ACC112 (cell line): Measurements from ENCODE around the gene TTC9.

Experiments
- H2AFZ ChIP-seq: fragments of 200-600 bp; sonication (generic); one replicate; pipeline ENCODE4 v1.6.0; 2017; ENCODE audit warnings: antibody characterized with exemption, low read length; ENCODE audit not compliant: unreplicated experiment
- H3K27ac ChIP-seq: fragments of 200-600 bp; sonication (generic); 2 replicates; pipeline ENCODE4 v1.5.1; 2014; ENCODE audit warnings: low read depth, mild to moderate bottlenecking, antibody characterized with exemption, low read length, moderate library complexity
- H3K27me3 ChIP-seq: fragments of 200-600 bp; sonication (generic); 2 replicates; pipeline ENCODE4 v1.6.1; 2014; ENCODE audit warnings: mild to moderate bottlenecking, antibody characterized with exemption, low read length, moderate library complexity, mixed read lengths; ENCODE audit not compliant: insufficient read depth
- H3K36me3 ChIP-seq: fragments of 200-600 bp; sonication (generic); 2 replicates; pipeline ENCODE4 v1.6.1; 2016; ENCODE audit warnings: mild to moderate bottlenecking, antibody characterized with exemption, low read length, moderate library complexity, mixed read lengths; ENCODE audit not compliant: insufficient read depth
- H3K4me1 ChIP-seq: fragments of 200-600 bp; sonication (generic); one replicate; pipeline ENCODE4 v1.6.1; 2016; ENCODE audit warnings: low read length, mixed read lengths; ENCODE audit not compliant: insufficient read depth, unreplicated experiment, control insufficient read depth
- H3K4me3 ChIP-seq: fragments of 200-600 bp; sonication (generic); 2 replicates; pipeline ENCODE4 v1.5.1; 2014; ENCODE audit warnings: mild to moderate bottlenecking, low read depth, low read length
- H3K79me2 ChIP-seq: fragments of 200-600 bp; sonication (generic); one replicate; pipeline ENCODE4 v1.6.0; 2016; ENCODE audit warnings: low read length; ENCODE audit not compliant: control insufficient read depth, unreplicated experiment, insufficient read depth

TTC9 gene

GRCh38 chr14:70683983-70684382 is 42.3 kb downstream of the TTC9 start:
- Histone ChIP-seq H3K27ac (no peak overlapping the region), H2AFZ (no peak overlapping the region), H3K4me1 (no peaks in the 10 kb centered on the region), H3K27me3 (peaks cover 27% of the 10 kb centered on the region; the same call in 1 of the 2 replicates), H3K36me3 (no peaks in the 10 kb centered on the region), H3K79me2 (no peaks in the 10 kb centered on the region), H3K4me3 (no peak overlapping the region)

GRCh38 chr14:70685474-70686197 is 43.9 kb downstream of the TTC9 start:
- Histone ChIP-seq H3K27ac (no peak overlapping the region), H3K36me3 (no peaks in the 10 kb centered on the region)

GRCh38 chr14:70692210-70692609 is 50.5 kb downstream of the TTC9 start:
- Histone ChIP-seq H3K4me1 (no peaks in the 10 kb centered on the region), H3K27me3 (peaks cover 2% of the 10 kb centered on the region; the same call in 1 of the 2 replicates), H3K79me2 (no peaks in the 10 kb centered on the region), H3K27ac (no peak overlapping the region), H2AFZ (no peak overlapping the region), H3K4me3 (no peak overlapping the region), H3K36me3 (no peaks in the 10 kb centered on the region)

More at GRCh38 chr14:70685474-70686197, 43.9 kb downstream of the TTC9 start:
- no peak overlapping the region for H3K4me3 ChIP-seq
- H3K79me2 ChIP-seq: no peaks in the 10 kb centered on the region
- no peak overlapping the region for H2AFZ ChIP-seq
- H3K27me3 ChIP-seq: peaks cover 20% of the 10 kb centered on the region; the same call in 1 of the 2 replicates
- no peaks in the 10 kb centered on the region for H3K4me1 ChIP-seq

- Histone ChIP-seq H3K4me3 (no peak overlapping the region), H2AFZ (no peak overlapping the region), H3K4me1 (peaks cover 14% of the 10 kb centered on the region), H3K79me2 (no peaks in the 10 kb centered on the region), H3K27ac (no peak overlapping the region), H3K36me3 (no peaks in the 10 kb centered on the region), H3K27me3 (peaks cover 9% of the 10 kb centered on the region)
Observed at GRCh38 chr14:70696026-70696425, 54.3 kb downstream of the TTC9 start.

GRCh38 chr14:70697701-70698100 is 56.0 kb downstream of the TTC9 start:
- Histone ChIP-seq H2AFZ (peak overlapping the region; percentile 3), H3K4me1 (peaks cover 14% of the 10 kb centered on the region), H3K4me3 (no peak overlapping the region), H3K79me2 (no peaks in the 10 kb centered on the region), H3K27ac (no peak overlapping the region), H3K36me3 (no peaks in the 10 kb centered on the region), H3K27me3 (peaks cover 20% of the 10 kb centered on the region)

GRCh38 chr14:70698288-70698687 is 56.6 kb downstream of the TTC9 start:
- Histone ChIP-seq H3K79me2 (no peaks in the 10 kb centered on the region), H3K4me1 (peaks cover 14% of the 10 kb centered on the region), H3K27me3 (peaks cover 20% of the 10 kb centered on the region), H3K27ac (no peak overlapping the region), H3K36me3 (no peaks in the 10 kb centered on the region), H3K4me3 (no peak overlapping the region), H2AFZ (peak overlapping the region; percentile 4)

- Histone ChIP-seq H3K27me3 (peaks cover 20% of the 10 kb centered on the region), H3K4me3 (no peak overlapping the region), H3K36me3 (no peaks in the 10 kb centered on the region), H3K27ac (no peak overlapping the region), H3K4me1 (peaks cover 14% of the 10 kb centered on the region), H3K79me2 (no peaks in the 10 kb centered on the region), H2AFZ (no peak overlapping the region)
Observed at GRCh38 chr14:70699646-70700045, 57.9 kb downstream of the TTC9 start.

GRCh38 chr14:70700955-70701585 is 59.4 kb downstream of the TTC9 start:
- Histone ChIP-seq H3K79me2 (no peaks in the 10 kb centered on the region), H3K27me3 (peaks cover 20% of the 10 kb centered on the region)

GRCh38 chr14:70701610-70702009 is 59.9 kb downstream of the TTC9 start:
- H3K36me3 ChIP-seq: no peaks in the 10 kb centered on the region
- H3K27ac ChIP-seq: no peak overlapping the region
- H2AFZ ChIP-seq: no peak overlapping the region

More at GRCh38 chr14:70700955-70701585, 59.4 kb downstream of the TTC9 start:
- Histone ChIP-seq H3K27ac (no peak overlapping the region), H2AFZ (no peak overlapping the region), H3K36me3 (no peaks in the 10 kb centered on the region), H3K4me3 (no peak overlapping the region), H3K4me1 (peaks cover 14% of the 10 kb centered on the region)

GRCh38 chr14:70702161-70702560 is 60.4 kb downstream of the TTC9 start:
- H2AFZ ChIP-seq: no peak overlapping the region
- H3K79me2 ChIP-seq: no peaks in the 10 kb centered on the region
- peaks cover 20% of the 10 kb centered on the region for H3K27me3 ChIP-seq
- no peak overlapping the region for H3K27ac ChIP-seq
- peaks cover 14% of the 10 kb centered on the region for H3K4me1 ChIP-seq
- no peak overlapping the region for H3K4me3 ChIP-seq
- H3K36me3 ChIP-seq: no peaks in the 10 kb centered on the region

More at GRCh38 chr14:70701610-70702009, 59.9 kb downstream of the TTC9 start:
- Histone ChIP-seq H3K79me2 (no peaks in the 10 kb centered on the region), H3K4me3 (no peak overlapping the region), H3K4me1 (peaks cover 14% of the 10 kb centered on the region), H3K27me3 (peaks cover 20% of the 10 kb centered on the region)
